Fibroblast of the aortic adventitia (primary cell): ENCODE data around the gene TLE1. TPM values are rescaled to one million over a fixed set of nuclear protein-coding genes. Genes with fewer than 3 reads are reported as not detected.

Experiments used
- DNase-seq: peaks from one replicate; pipeline ENCODE4 v3.0.0-alpha.2; 2010; ENCODE audit warnings: low read depth
- H3K4me3 ChIP-seq: 2 replicates; pipeline ENCODE4 v1.5.1; 2011; ENCODE audit warnings: low read depth, mild to moderate bottlenecking, control low read depth, low read length, moderate library complexity
- total RNA-seq: library from RNA; depleted of rRNA; stranded (reverse); fragments of >200 nt; gene quantifications from 2 replicates; pipeline ENCODE4 v1.2.3, GENCODE V29; 2012; ENCODE audit warnings: low replicate concordance
- TF ChIP-seq, protein P1 (sequence below): IDR thresholded peaks from 2 replicates; pipeline ENCODE4 v1.5.1; 2011; ENCODE audit warnings: mild to moderate bottlenecking, low read length, control low read depth, inconsistent platforms; ENCODE audit not compliant: insufficient read depth

Gene TLE1
- total RNA-seq, 1 donor, result 49.5 TPM

DNA sequence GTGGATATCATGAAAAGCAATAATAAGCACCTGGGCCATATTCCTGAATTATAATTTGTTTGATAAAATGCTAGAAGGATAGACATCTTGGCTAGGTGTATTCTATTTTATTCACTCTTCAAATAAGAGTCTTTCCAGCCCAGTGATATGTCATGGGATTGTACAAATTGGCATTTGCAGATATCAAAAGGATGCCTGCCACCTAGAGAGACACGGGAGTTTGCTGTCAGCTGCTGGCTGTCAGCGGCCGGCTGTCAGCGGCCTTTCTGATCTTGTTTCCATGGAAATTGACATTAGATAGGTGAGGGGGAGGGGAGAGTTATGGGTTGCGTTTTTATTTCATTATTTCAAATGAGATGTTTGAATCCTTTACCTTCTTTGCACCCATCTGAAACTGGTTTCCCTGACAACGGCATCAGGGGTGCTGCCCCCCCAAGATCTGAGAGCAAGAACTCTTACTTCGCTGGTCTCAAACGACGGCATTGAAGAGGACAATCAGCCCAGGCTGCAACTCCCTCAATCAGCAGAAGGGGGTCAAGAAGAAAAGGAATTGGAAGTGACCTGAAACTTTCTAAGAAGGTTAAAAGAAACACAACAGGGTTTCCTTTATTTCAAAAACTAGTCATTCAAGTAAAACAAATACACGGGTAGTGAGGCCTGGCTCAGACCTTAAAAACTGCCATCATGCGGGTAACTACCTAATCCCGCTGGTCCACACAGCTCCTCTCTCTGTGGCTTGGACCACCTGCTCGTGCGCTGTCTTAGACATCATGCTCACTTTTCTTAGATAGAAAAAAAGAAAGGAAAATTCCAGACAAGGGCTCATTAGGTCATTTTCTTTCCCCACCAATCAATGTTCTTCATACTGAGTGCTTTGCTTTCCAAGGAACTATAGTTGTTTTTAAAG is 115.7 kb downstream of the TLE1 start:
- no peak overlapping the region for H3K4me3 ChIP-seq
- DNase-seq, result no peak
- TF ChIP-seq, protein P1, sequence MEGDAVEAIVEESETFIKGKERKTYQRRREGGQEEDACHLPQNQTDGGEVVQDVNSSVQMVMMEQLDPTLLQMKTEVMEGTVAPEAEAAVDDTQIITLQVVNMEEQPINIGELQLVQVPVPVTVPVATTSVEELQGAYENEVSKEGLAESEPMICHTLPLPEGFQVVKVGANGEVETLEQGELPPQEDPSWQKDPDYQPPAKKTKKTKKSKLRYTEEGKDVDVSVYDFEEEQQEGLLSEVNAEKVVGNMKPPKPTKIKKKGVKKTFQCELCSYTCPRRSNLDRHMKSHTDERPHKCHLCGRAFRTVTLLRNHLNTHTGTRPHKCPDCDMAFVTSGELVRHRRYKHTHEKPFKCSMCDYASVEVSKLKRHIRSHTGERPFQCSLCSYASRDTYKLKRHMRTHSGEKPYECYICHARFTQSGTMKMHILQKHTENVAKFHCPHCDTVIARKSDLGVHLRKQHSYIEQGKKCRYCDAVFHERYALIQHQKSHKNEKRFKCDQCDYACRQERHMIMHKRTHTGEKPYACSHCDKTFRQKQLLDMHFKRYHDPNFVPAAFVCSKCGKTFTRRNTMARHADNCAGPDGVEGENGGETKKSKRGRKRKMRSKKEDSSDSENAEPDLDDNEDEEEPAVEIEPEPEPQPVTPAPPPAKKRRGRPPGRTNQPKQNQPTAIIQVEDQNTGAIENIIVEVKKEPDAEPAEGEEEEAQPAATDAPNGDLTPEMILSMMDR, result no peak

DNA sequence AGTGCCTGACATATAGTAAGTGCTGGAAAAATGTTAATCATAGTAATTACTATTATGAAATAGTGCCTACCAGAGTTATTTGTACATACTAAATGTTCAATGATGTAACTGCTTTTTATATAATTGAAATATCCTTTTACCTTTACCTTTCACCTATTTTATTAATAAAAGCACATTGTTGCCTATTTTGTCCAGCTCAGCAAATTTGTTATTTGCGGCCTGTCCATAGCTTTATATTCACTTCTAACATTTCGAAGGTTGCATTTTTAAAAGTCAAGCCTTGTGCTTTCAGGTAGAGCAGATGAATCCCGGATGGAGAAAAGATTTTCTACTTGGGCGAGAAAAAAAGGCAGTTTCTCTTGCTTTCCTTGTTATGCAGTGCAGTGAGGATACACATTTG is 119.3 kb downstream of the TLE1 start:
- no peak overlapping the region for H3K4me3 ChIP-seq
- TF ChIP-seq, protein P1, result no peak
- no peak for DNase-seq

- no peak for DNase-seq
- TF ChIP-seq, protein P1, result no peak
- H3K4me3 ChIP-seq, result no peak overlapping the region
These were observed 123.2 kb downstream of the TLE1 start for GRCh38 chr9:81566074-81566698.

- H3K4me3 ChIP-seq, result no peak overlapping the region
- no peak for DNase-seq
- TF ChIP-seq, protein P1, result no peak
These were observed 123.7 kb downstream of the TLE1 start for GRCh38 chr9:81565609-81566008.

- H3K4me3 ChIP-seq, result no peak overlapping the region
- TF ChIP-seq, protein P1, result no peak
- no peak for DNase-seq
These were observed 124.2 kb downstream of the TLE1 start for GRCh38 chr9:81565144-81565543.

GRCh38 chr9:81564632-81565031 is 124.7 kb downstream of the TLE1 start:
- no peak overlapping the region for H3K4me3 ChIP-seq
- peak; percentile 83 for DNase-seq
- TF ChIP-seq, protein P1, result no peak
